Mononuclear cell (primary cell): Measurements from ENCODE around the gene ZNF37A. TPM values are rescaled to one million over a fixed set of nuclear protein-coding genes. Genes with fewer than 3 reads are reported as not detected.
"Not testable (repeated sequence)": the region's sequence is repeated elsewhere in the genome, so short reads cannot be mapped to it uniquely, and the experiment has no call there.

ENCODE experiments used
- H3K27me3 ChIP-seq: 2 replicates; pipeline ENCODE4 v1.6.0; 2011; ENCODE audit warnings: low read length, control low read depth; ENCODE audit not compliant: insufficient read depth
- H3K4me1 ChIP-seq: 2 replicates; pipeline ENCODE4 v1.5.1; 2011; ENCODE audit warnings: mild to moderate bottlenecking, low read length, control low read depth; ENCODE audit not compliant: insufficient read depth
- H3K4me3 ChIP-seq: 2 replicates; pipeline ENCODE4 v1.5.1; 2011; ENCODE audit warnings: mild to moderate bottlenecking, low read length, moderate library complexity
- H3K9me3 ChIP-seq: 2 replicates; pipeline ENCODE4 v1.5.1; 2011; ENCODE audit warnings: low read depth, mild to moderate bottlenecking, control low read depth, low read length
- total RNA-seq: library from RNA; depleted of rRNA; stranded (reverse); fragments of >200 nt; gene quantifications from one replicate; pipeline ENCODE4 v1.2.3, GENCODE V29; 2012

Gene ZNF37A
- total RNA-seq, 1 donor, result 9.1 TPM

DNA sequence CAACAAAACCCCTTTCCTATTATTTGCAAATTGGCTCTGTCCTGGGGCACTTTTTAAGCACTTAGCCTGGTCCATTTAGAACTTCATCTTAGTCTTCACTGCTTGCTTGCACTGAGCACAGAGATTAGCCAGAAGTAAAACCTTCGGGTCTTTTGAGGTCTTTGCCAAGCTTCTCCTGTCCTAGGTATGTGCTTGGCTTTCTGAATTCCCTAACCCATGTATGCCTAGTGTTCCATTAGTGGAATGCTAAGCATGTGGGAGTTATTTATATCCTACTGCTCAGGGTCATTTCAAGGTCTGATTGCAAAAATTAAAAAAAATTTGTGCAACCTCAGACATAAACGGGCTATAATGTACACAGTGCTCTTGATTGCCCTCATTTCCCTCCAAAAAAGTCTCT is 18.0 kb downstream of the ZNF37A start:
- no peaks in the 10 kb centered on the region for H3K4me1 ChIP-seq
- H3K27me3 ChIP-seq, result no peaks in the 10 kb centered on the region
- H3K4me3 ChIP-seq, result no peak overlapping the region
- peaks cover 51% of the 10 kb centered on the region for H3K9me3 ChIP-seq

DNA sequence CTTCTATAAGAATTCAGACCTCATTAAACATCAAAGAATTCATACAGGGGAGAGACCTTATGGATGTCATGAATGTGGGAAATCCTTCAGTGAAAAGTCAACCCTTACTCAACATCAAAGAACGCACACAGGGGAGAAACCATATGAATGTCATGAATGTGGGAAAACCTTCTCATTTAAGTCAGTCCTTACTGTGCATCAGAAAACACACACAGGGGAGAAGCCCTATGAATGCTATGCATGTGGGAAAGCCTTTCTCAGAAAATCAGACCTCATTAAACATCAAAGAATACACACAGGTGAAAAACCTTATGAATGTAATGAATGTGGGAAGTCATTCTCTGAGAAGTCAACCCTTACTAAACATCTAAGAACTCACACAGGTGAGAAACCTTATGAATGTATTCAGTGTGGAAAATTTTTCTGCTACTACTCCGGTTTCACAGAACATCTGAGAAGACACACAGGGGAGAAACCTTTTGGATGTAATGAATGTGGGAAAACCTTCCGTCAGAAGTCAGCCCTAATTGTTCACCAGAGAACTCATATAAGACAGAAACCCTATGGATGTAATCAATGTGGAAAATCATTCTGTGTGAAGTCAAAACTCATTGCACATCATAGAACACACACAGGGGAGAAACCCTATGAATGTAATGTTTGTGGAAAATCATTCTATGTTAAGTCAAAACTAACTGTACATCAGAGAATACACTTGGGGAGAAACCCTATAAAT is 24.1 kb downstream of the ZNF37A start:
- no peaks in the 10 kb centered on the region for H3K4me1 ChIP-seq
- H3K4me3 ChIP-seq, result no peak overlapping the region
- H3K27me3 ChIP-seq, result no peaks in the 10 kb centered on the region
- peaks cover 98% of the 10 kb centered on the region for H3K9me3 ChIP-seq

DNA sequence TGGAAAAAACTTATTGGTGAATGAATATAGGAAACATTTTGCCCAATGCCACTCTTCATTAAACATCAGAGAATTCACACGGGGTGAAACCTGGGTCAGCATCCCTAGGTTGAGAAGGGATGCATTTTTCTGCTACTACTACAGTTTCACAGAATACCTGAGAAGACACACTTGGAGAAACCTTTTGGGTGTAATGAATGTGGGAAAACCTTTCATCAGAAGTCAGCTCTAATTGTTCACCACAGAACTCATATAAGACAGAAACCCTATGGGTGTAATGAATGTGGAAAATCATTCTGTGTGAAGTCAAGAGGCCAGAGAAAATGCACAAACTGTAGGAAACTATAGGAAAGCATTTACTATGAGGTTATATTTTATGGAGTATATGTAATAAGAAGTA is 24.9 kb downstream of the ZNF37A start:
- no peaks in the 10 kb centered on the region for H3K4me1 ChIP-seq
- no peaks in the 10 kb centered on the region for H3K27me3 ChIP-seq
- H3K9me3 ChIP-seq, result peaks cover 100% of the 10 kb centered on the region
- no peak overlapping the region for H3K4me3 ChIP-seq

DNA sequence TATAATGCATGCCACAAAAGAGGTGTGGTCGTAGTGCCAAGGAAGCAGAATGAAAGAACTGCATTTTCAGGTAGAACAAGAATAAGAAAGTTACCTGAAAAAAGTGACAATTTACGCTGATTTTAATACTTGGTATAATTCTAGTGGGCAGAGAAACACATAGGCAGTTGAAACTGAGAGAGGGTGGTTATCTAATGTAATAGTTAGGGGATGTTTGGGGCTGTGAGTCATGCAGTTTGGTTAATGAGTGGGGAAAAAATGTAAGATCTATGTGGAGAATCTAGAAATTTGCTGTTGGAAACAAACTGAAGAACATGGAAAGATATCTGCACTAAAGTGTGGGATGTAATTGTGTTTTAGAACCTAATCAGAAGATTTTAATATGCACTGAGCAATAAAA is 33.7 kb downstream of the ZNF37A start:
- Histone ChIP-seq H3K9me3 (peaks cover 81% of the 10 kb centered on the region), H3K4me1 (no peaks in the 10 kb centered on the region), H3K4me3 (no peak overlapping the region), H3K27me3 (no peaks in the 10 kb centered on the region)

DNA sequence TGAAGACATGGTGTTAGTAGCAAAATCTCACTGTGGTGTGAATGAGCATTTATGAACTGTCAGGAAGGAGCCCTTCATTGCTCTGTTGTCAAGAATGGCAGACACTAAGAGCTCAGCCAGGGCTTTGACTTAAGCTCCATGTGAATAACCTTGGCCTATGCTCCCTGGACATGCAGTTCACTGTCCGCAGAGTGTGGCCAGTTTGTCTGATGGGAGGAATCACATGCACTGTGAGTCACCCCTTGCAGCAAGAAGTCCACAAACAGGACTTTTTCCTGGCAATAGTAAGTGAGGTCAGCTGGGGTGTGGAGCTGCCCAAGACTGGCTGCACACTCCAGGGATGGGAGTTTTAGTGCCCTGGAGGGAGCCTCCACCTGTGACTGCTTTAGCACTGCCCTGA is 49.5 kb downstream of the ZNF37A start:
- Histone ChIP-seq H3K4me1 (no peaks in the 10 kb centered on the region), H3K27me3 (no peaks in the 10 kb centered on the region), H3K4me3 (no peak overlapping the region), H3K9me3 (peaks cover 6% of the 10 kb centered on the region)

DNA sequence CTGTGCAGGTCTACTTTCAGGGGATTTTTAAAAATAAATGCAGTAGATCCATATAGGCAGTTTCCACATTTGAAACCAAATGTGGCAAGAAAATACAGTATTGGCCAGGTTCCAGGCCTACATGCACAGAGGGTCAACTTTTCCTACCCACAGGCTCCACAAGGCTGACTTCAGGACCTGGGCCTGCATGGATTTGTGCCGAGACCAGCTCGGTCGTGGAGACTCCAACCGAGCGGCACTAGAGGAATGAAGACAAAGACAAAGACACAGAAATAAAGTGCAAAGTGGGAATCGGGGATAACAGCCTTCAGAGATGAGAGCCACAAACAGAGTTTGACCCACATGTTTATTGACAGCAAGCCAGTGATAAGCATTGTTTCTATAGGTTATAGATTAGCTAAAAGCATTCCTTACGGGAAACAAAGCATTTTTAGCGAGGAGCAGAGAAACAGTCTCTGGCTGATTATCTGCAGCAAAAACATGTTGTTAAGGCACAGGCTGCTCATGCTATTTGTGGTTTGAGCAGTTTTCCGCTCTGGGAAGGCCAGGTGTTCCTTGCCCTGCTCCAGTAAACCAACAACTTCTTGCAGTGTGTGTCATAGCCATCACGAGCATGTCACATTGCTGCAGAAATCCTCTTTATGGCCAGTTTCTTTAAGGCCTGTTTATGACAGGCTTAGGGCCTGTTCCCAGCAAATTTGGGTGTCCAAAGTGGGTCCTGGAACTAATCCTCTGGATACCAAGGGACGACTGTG is 52.6 kb downstream of the ZNF37A start:
- Histone ChIP-seq H3K27me3 (no peaks in the 10 kb centered on the region), H3K4me3 (no peak overlapping the region), H3K9me3 (no peaks in the 10 kb centered on the region), H3K4me1 (no peaks in the 10 kb centered on the region)

DNA sequence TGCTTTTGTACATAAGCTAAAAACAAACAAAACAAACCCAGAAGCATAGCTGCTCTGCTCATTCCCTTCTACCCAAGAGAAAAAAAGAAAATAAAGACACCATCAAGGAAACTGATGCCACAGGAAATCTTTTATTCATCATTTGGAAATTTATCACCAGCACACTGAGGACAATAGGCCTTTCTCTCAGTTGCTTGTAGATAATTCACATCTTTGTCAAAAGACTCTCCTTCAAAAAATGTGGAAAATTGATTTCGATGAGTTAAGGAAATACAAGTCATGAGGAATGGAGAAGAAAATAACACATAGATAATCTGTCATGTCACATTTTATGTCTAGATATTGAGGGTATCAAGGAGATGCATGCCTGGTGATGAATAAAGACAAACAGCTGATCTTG is 53.5 kb downstream of the ZNF37A start:
- no peaks in the 10 kb centered on the region for H3K4me1 ChIP-seq

DNA sequence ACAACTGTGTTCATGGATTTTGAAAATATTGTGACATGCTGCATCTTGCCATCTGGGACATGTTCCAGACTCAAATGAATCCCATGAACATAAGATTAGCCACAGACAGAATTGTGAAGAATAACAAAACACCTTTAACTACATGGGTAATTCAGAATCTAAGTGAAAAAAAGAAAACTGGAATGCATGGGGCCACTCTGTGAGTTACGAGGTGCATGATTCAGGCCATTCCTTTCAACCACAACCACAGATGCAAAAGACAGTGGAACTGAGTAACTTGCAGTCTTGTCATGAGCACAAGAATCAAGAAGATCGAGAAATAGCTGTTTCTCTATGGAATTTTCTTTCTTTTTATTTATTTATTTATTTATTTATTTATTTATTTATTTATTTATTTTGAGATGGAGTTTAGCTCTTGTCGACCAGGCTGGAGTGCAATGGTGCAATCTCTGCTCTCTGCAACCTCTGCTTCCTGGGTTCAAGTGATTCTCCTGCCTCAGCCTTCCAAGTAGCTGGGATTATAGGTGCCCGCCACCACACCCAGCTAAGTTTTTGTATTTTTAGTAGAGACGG is 56.8 kb downstream of the ZNF37A start:
- not testable (repeated sequence) for H3K9me3 ChIP-seq, H3K4me1 ChIP-seq, H3K27me3 ChIP-seq, H3K4me3 ChIP-seq

More for the DNA sequence above, 53.5 kb downstream of the ZNF37A start:
- Histone ChIP-seq H3K27me3 (no peaks in the 10 kb centered on the region), H3K9me3 (no peaks in the 10 kb centered on the region), H3K4me3 (no peak overlapping the region)

DNA sequence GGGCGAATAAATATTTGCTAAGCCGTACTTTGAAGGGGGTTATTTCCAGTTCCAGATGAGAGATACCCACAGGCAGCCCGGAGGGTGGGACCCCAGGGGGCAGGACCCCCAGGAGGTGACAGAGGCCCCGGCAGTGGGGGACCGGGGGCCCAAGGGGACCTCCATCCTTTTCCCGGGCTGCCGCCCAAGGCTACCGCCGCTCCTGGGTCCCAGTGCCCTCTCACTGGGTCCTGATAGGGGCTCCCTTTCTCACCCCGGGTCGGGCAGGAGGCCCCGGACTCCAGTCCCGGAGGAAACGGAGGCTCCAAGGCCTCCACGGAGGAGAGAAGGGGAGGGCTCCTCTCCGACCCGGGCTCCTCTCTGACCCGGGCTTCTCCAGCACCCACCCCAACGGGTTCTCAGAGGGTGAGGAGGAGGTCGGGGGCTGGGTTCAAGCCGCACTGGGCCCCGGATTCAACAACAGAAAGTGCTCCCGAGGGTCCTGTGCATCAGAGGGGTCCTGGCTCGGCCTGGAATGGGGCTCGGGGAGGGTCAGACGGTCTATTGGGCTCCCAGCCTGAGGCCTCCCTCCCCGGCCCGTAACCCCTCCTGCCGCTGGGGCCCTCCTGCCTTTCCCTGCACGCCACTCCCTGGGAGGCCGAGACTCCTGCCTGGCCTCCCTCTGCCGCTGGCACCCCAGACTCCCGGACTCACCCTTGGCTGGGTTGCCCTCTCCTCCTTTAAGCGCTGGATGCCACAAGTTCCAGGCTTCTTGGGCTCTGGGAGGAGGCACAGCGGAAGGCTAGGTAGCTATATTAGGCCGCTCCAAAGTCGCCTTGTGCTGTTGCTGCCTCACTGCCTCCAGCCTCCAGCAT is 62.5 kb downstream of the ZNF37A start:
- Histone ChIP-seq H3K4me3 (no peak overlapping the region), H3K4me1 (no peaks in the 10 kb centered on the region), H3K27me3 (no peaks in the 10 kb centered on the region), H3K9me3 (peaks cover 12% of the 10 kb centered on the region)

DNA sequence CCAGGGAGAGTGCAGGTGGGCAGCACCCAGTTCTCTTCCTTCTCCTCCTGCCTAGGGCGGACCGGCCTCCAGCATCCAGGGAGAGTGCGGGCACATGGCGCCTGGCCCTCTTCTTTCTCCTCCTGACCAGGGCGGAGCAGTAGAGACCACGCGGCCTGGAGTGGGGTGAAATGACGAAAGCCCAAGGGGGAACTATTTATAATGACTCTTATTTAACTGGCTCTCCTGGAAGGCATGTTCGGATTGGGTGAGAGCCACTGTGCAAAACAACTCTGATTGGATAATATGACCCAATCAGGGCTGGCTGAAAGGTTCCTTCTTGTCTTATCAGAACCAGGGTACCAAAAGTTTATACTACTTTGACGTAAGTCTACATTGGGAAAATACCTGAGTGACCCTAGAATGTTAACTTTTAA is 63.1 kb downstream of the ZNF37A start:
- Histone ChIP-seq H3K27me3 (no peaks in the 10 kb centered on the region), H3K4me1 (no peaks in the 10 kb centered on the region), H3K4me3 (no peak overlapping the region), H3K9me3 (peaks cover 12% of the 10 kb centered on the region)

DNA sequence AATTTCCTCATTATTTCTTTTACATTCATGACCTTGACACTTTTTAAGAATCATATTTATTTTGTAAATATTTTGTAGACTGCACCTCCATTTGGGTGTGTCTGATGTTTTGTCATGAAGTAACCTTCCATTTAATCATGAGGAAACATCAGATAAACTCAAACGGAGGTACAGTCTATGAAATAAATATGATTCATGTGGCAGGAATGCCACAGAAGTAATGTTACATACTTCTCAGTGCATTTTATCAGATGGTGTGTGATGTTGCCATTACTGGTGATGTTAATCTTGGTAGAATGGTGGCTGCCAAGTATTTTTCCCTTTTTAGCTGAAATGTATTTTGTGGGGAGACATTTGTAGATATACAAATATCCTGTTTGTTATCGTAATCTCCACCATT is 64.9 kb downstream of the ZNF37A start:
- H3K4me1 ChIP-seq, result no peaks in the 10 kb centered on the region
- H3K27me3 ChIP-seq, result no peaks in the 10 kb centered on the region
- no peak overlapping the region for H3K4me3 ChIP-seq
- H3K9me3 ChIP-seq, result peaks cover 12% of the 10 kb centered on the region

DNA sequence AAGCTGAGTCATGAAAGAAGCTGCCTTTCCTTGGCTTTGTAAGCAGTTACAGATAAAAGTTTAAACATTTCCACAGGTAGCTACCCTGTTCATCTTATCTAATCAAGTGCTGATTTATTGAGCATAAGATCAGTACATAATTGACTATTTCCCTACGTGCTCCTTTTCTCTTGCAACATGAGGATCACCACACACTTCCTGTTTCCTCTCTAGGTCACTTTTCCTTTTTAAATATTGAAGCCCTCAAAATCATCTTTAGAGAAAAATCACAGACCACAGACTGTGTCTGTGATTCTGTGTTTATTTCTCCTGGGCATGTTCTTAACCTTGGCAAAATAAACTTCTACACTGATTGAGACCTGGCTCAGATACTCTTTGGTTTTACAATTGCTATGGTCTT is 69.5 kb downstream of the ZNF37A start:
- no peaks in the 10 kb centered on the region for H3K4me1 ChIP-seq
- H3K27me3 ChIP-seq, result no peaks in the 10 kb centered on the region
- H3K9me3 ChIP-seq, result peaks cover 12% of the 10 kb centered on the region
- H3K4me3 ChIP-seq, result no peak overlapping the region

DNA sequence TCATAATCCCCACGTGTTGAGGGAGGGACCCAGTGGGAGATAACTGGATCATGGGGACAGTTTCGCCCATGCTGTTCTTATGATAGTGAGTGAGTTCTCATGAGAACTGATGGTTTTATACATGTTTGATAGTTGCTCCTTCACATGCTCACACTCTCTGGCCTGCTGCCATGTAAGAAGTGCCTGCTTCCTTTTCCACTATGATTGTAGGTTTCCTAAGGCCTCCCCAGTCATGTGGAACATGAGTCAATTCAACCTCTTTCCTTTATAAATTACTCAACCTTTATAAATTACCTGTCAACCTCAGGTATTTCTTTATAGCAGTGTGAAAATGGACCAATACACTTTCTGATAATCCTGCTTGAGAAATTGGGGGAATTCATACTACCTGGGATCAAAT is 80.2 kb downstream of the ZNF37A start:
- Histone ChIP-seq H3K4me3 (no peak overlapping the region), H3K9me3 (no peaks in the 10 kb centered on the region), H3K4me1 (no peaks in the 10 kb centered on the region), H3K27me3 (no peaks in the 10 kb centered on the region)

DNA sequence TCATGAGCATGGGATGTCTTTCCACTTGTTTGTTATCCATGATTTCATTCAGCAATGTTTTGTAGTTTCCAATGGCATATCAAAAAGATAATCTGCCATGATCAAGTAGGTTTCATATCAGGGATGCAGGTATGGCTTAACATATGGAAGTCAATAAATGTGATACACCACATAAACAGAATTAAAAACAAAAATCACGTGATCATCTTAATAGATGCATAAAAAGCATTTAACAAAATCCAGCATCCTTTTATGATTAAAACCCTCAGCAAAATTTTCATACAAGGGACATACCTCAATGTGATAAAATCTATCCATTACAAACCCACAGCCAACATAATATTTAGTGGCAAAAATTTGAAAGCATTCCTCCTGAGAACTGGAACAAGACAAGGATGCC is 90.3 kb downstream of the ZNF37A start:
- Histone ChIP-seq H3K9me3 (no peaks in the 10 kb centered on the region), H3K4me3 (no peak overlapping the region), H3K27me3 (no peaks in the 10 kb centered on the region)

More for the DNA sequence above, 90.3 kb downstream of the ZNF37A start:
- H3K4me1 ChIP-seq, result no peaks in the 10 kb centered on the region
